ENCODE results near the gene LRCH2.

LRCH2 gene

DNA sequence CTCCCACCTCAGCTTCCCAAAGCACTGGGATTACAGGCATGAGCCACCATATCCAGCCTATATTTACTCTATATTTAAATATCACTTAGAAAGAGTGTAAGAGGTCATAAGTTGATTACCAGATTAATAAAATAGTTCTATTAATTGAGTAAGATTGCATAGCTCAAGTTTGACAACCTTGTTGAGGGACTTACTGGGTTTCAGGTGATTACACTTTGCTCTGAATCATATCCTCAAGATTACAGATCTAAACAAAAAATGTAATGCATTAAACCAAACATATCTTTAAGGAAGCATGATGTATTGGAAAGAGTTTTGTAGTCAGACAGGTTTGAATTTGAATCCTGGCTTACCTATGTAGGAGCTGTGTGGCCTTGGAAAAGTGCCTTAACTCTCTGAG, 168.6 kb downstream of the LRCH2 start:
- DNase-seq (ENCODE audit: low read depth): no peak
